ENCODE results near the gene GHRL.
A peak's percentile ranks its signal among the peaks of the same experiment; 100 is the strongest.

The GHRL gene

GRCh38 chr3:10238345-10239183 is 54.2 kb downstream of the GHRL start:
- peak; percentile 31 for DNase-seq

Measured in activated CD4-positive, alpha-beta T cell treated with anti-CD3 and anti-CD28 coated beads, Interleukin-2, amount 50 U/mL, for 1 hour (primary cell).